HEK293 (cell line): ENCODE results near the gene SAMD11.

Experiments used
- FEZF1 ChIP-seq: fragments of 450-650 bp; formaldehyde crosslinking; IDR thresholded peaks from 2 replicates; pipeline ENCODE4 v1.5.1; 2016; ENCODE audit warnings: missing biosample characterization, missing genetic modification characterization
- HOXA7 ChIP-seq: sonication (generic); formaldehyde crosslinking; IDR thresholded peaks from 2 replicates; pipeline ENCODE4 v1.8.1; 2022; ENCODE audit warnings: missing genetic modification reagents, borderline replicate concordance
- YY1 ChIP-seq: fragments of 450-650 bp; formaldehyde crosslinking; IDR thresholded peaks from 2 replicates; pipeline ENCODE4 v1.5.1; 2018; ENCODE audit warnings: missing biosample characterization, missing genetic modification characterization
- ZBTB21 ChIP-seq: fragments of 450-650 bp; formaldehyde crosslinking; IDR thresholded peaks from 2 replicates; pipeline ENCODE4 v1.5.1; 2017; ENCODE audit warnings: missing biosample characterization, missing genetic modification characterization
- ZNF138 ChIP-seq: fragments of 450-650 bp; formaldehyde crosslinking; IDR thresholded peaks from 2 replicates; pipeline ENCODE4 v1.5.1; 2016; ENCODE audit warnings: missing biosample characterization, missing genetic modification characterization, borderline replicate concordance
- ZNF274 ChIP-seq, 2 experiments: fragments of 200-500 bp in 1 of 2; fragments of 450-650 bp in 1 of 2; sonication (Bioruptor generic) in 1 of 2; formaldehyde crosslinking in 1 of 2; IDR thresholded peaks; 2 replicates each; pipeline versions ENCODE4 v1.5.1 to v1.6.1; 2014 to 2016; ENCODE audit warnings: borderline replicate concordance in 1 of 2, inconsistent platforms in 1 of 2, low read length in 1 of 2, missing biosample characterization in 1 of 2, missing genetic modification characterization in 1 of 2
- ZNF560 ChIP-seq: fragments of 450-650 bp; formaldehyde crosslinking; IDR thresholded peaks from 2 replicates; pipeline ENCODE4 v1.5.1; 2017; ENCODE audit warnings: missing biosample characterization, missing genetic modification characterization, borderline replicate concordance
- ZNF561 ChIP-seq: fragments of 450-650 bp; IDR thresholded peaks from 2 replicates; pipeline ENCODE4 v1.5.1; 2018; ENCODE audit warnings: missing biosample characterization, missing genetic modification characterization, borderline replicate concordance
- TF ChIP-seq, protein P1 (sequence below): fragments of 450-650 bp; formaldehyde crosslinking; IDR thresholded peaks from 2 replicates; pipeline ENCODE4 v1.5.1; 2016; ENCODE audit warnings: missing biosample characterization, missing genetic modification characterization
- TF ChIP-seq, protein P2 (sequence below): fragments of 450-650 bp; formaldehyde crosslinking; IDR thresholded peaks from 2 replicates; pipeline ENCODE4 v1.5.1; 2016; ENCODE audit warnings: missing biosample characterization, missing genetic modification characterization, low read depth

- TF ChIP-seq ZBTB21 (no peak), ZNF138 (tag by site-specific recombination) (no peak), ZNF274 (IDR thresholded peaks at IDR 0.05; ENCODE audit: low read length) (no peak), ZNF274 (tag by site-specific recombination; IDR thresholded peaks at IDR 0.05; ENCODE audit: borderline replicate concordance) (no peak), HOXA7 (CRISPR knock-in tag) (no peak), ZNF560 (no peak), YY1 (tag by site-specific recombination) (no peak), ZNF561 (tag by site-specific recombination) (no peak), FEZF1 (tag by site-specific recombination) (no peak)
- TF ChIP-seq, protein P1, sequence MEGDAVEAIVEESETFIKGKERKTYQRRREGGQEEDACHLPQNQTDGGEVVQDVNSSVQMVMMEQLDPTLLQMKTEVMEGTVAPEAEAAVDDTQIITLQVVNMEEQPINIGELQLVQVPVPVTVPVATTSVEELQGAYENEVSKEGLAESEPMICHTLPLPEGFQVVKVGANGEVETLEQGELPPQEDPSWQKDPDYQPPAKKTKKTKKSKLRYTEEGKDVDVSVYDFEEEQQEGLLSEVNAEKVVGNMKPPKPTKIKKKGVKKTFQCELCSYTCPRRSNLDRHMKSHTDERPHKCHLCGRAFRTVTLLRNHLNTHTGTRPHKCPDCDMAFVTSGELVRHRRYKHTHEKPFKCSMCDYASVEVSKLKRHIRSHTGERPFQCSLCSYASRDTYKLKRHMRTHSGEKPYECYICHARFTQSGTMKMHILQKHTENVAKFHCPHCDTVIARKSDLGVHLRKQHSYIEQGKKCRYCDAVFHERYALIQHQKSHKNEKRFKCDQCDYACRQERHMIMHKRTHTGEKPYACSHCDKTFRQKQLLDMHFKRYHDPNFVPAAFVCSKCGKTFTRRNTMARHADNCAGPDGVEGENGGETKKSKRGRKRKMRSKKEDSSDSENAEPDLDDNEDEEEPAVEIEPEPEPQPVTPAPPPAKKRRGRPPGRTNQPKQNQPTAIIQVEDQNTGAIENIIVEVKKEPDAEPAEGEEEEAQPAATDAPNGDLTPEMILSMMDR (tag by site-specific recombination) = no peak
- TF ChIP-seq, protein P2, sequence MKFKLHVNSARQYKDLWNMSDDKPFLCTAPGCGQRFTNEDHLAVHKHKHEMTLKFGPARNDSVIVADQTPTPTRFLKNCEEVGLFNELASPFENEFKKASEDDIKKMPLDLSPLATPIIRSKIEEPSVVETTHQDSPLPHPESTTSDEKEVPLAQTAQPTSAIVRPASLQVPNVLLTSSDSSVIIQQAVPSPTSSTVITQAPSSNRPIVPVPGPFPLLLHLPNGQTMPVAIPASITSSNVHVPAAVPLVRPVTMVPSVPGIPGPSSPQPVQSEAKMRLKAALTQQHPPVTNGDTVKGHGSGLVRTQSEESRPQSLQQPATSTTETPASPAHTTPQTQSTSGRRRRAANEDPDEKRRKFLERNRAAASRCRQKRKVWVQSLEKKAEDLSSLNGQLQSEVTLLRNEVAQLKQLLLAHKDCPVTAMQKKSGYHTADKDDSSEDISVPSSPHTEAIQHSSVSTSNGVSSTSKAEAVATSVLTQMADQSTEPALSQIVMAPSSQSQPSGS (tag by site-specific recombination) = no peak
Observed at GRCh38 chr1:920010-920409, 3.7 kb upstream of the SAMD11 start.
